ENCODE data around the gene L3MBTL4.
"Not testable (repeated sequence)": the region's sequence is repeated elsewhere in the genome, so short reads cannot be mapped to it uniquely, and the experiment has no call there.

Gene L3MBTL4

DNA sequence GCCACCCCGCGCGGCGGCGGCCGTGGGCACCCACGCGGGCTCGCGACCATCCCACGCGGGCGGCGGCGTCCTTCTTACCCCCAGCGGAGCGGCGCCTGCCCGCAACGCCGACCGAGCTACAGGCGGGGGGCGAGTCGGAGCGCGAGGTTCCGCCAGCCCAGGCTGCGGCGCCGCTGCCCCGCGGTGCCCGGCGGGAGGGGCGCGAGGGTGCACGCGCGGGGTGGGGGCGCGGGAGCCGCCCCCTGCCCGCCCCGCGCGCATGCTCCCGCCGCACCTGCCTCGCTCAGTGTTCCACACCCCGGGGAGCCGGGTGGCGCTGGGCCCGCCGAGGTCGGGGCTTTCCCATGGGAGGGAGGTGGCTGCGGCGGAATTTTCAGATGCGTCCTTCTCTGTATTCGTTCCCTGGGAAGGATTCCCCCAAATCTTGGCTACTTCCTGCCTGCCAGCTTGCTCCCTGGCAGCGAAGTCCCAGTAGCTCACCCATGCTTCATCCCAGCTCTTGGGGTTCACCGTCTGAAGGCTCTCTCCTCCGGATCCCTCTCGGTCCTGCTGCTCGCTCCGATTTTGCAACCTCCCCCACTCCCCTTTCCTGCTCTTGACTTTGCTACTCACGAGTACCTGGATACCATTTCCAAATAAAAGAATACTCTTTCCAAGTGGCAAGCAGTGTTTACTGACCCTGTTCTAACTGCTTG lies at the start of gene L3MBTL4:
Gene L3MBTL4, minus strand, starts transcription at position 189 of the 695 bp plus-strand sequence. CDS start 103,286 bp downstream, outside the sequence.
- no peak for DNase-seq

DNA sequence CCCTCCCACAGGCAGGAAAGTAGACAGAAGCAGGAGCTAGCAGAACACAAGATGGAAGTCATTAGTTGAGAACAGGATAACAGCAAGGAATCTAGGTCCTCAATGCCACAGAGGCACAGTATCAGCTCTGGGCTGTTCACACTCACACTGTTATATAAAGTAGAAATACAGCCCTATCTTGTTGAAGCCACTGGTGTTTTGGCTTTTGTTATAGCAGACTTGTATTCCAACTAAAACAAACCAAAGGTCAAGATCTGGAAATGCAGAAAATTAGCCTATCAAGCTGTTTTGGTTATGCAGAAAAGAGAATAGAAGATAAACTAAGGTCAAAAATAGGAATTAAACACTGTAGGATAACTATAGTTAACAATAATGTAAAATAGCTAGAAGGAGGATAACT lies 37.5 kb upstream of the L3MBTL4 start:
- DNase-seq: no peak

DNA sequence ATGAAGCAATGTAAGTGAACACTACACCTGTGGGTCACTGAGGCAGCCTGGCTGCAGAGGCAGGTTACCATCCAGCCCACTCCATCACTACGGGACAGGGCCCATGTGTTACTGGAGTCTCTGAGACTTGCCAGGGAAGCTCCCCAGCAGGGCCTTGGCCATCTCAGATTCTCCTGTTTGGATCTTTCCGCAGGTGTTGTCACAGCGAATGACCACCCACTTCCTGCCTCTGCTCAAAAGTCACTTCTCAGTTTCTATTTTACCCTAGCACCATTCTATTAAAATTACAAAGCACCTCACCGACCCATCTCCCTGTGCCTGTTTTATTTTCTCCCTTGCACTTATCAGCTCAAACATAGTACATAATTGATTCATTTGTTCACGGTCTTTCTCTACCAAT lies 34.5 kb upstream of the L3MBTL4 start:
- no peak for DNase-seq

DNA sequence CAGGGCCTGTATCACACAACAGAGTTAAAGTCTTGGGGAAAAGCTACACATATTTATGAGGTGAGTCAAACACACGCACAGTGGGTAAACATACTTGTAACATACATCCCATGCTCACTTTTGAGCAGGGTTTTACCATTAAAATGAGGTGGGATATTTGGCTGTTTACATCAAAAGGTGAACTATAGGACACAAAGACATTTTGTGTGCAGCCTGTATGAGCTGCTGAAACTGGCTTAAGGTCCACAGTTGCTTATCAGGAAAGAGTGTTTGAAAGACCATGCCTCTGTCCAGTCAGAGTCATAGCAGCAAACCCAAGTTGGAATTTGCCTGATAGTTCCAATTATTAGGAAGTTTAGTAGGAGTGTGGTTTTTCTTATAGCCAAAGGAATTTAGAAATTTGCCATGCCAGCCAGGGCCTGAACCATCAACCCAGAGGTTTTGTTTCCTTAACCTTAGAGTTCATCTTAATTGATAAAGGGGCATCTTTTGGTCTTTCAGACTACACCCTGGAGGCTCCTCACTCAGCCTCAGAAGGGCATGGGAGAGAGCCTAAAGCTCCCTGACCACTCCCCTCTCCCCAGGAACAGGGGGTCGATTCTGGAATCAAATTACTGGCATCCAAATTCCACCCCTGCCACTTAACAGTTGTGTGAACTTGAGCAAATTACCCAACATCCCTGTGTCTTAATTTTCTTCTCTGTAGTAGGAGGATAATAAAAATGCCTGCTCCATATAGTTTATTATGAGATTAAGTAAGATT lies 29.9 kb upstream of the L3MBTL4 start:
- no peak for DNase-seq

DNA sequence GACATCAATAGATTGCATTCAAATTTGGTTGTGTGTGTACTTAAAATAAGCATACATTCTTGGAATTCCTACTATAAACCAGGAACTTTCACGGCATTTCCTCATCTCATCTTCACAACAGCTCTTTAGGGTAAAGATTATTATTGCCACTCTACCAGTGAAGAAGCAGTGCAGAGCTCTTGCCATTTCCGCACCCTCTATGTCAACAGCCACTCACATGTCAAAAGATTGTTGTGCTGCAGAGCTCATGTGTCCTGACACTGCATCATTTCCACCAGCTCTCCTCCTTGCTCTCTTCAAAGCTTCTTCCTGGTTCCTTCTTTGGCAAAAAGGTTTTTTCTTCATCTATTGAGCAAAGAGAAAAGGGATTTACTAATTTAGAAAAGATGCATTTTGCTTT lies 26.5 kb upstream of the L3MBTL4 start:
- no peak for DNase-seq

DNA sequence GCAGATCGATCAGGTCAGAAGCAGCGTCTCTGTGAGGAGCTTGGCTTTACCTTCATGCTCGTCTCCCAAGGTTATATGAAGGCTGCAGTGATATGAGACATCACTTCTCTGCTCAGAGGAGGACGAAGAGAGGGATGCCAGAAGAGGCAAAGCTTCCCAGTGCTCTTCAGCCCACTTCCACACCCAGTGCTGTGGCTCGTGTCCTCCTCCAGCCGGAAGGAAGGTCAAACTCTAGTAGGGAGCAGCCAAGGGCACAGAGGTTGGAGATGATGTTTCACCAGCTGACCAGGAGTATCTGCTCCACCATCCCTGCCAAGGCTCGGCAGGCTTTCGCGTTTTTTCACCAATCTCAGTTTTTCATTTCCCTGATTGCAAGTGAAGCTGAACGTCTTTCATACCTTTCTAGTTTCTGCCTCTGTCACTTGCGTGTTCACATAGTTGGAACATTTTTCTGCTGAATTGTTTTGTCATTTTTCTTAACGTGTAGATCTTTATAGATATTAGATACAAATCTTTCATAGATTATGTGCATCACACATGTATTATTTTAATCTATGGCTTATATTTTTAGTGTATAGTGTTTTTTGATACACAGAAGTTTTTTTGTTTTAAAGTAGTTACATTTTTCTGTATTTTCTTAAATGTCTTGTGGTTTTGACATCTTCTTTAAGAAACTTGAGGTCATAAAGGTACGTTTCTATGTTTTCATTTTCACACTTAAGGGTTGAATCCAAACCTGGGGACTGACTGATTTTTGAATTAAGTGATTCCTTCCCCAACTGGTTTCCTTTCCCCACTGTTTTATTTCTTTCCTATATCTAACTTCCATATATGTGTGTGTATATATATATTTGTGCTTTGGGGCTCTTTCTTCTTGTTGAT lies 23.5 kb upstream of the L3MBTL4 start:
- DNase-seq: no peak

DNA sequence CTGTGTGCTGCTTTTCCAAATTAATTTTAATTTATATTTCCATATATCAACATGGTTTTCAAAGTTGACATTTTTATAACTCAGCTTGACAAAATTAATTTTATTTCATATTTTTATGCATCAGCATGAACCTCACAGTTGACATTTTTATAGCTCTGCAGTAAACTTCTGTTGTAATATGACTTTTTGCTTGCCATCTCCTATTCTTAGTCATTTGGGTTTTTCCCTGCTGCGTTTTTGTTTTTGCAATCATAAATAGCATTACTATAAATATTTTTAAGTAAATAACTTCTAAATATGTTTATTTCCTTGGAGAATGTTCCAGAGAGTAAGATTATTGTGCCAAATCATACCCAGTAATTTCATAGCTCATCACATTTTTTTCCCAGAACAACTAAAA lies 21.0 kb upstream of the L3MBTL4 start:
- DNase-seq: no peak

DNA sequence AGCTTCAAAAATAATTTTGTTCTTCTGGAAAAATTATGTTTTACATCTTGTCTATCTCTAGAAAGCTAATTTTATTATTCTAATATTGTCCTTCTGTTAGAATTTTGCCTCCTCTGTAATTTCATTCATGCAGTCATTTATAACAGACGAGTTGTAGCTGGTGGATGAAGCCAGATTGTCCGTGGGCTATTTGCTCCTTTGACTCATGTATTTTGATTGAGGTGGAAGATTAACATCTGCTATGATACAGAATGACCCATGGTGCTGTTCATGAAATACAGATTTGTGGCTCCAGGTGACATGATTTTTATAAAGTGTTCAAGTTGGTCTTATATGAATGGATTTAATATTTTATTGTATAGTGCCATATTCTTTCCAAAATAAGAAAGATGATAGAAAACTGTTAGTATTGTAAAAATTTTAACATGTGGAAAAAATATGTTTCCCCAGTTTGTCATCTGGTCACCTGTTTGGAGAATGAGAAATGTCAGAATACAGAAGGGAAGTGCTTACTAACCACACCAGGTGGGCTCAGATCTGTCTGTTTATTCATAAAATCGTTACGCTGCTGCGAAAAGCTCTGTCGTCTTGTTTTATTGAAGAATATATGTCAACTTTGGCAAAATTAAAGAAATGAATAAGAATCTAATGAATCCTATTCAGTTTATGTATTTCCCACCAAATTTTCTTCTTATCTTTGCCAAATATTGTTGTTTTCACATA lies 20.4 kb upstream of the L3MBTL4 start:
- DNase-seq: no peak

DNA sequence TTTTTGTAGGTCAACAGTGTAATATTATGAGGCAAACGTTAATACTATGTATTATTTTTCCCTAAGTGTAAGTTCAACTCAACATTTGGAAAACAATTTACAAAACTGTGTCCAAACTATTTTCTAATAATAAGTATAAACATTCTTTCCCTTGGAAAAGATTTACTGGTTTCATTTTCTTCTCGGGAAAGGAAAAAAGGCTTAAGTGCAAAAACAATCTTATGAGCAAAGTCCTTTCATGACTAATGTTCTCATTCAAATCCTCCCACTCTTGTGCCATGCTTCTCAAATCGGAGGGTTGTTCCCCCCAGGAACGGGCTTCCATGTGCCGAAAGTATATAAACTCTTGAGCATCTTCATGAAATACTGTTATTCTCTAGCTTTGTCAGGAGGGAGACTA lies 19.8 kb upstream of the L3MBTL4 start:
- no peak for DNase-seq

DNA sequence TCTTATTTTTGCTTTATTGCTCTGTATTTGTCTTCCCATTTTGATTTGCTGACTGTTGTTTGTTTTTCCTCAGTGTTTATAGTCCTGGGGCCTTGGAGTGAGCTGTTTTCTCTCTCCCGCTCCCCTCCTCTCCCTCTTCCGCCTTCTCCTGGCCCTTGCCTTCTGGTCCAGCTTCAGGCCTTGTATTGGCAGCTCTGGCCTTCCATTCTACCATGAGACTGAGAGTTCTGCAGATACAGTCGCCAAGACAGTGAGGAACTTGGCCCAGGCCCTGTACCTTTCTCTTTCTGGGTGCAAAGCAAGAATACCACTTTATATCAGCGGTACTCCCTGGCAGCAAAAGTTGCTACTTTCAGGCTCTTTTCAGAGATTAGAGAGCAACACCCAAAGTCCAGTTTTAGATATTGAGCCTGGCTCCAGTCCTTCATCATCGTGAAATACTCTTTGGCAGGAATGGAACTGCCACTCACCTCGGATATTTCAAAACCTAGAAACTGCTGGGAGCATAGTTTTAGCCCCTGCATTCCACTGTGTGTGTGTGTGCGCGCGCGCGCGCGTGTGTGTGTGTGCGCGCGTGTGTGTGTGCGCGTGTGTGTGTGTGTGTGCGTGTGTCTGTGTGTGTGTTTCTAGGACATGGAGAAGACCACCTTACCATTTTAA lies 17.1 kb upstream of the L3MBTL4 start:
- DNase-seq: no peak

DNA sequence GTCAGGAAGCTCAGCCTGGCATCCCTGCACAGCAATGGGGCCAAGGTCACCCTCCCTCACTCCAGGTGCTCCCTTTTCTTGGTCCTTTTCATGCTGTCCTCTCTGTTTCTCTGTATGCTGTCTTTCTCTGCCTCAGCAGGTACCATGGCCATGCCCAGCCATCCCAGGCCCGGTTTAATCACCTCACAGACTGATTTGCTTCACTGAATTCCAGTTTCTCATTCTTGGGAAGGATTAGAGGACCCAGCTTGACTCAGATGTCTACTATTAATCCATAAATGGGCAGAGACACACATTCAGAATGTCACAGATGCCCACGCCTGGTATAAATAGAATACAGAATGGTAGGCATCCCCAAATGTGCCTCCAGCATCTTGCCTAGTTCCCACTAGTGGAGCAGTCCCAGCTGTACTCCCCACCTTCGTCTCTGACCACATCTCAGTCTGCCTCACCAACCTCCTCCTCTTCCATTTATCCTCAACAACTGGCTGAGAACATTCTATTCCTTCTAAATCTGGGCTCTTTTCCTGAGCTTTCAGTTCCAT lies 14.2 kb upstream of the L3MBTL4 start:
- DNase-seq: no peak

DNA sequence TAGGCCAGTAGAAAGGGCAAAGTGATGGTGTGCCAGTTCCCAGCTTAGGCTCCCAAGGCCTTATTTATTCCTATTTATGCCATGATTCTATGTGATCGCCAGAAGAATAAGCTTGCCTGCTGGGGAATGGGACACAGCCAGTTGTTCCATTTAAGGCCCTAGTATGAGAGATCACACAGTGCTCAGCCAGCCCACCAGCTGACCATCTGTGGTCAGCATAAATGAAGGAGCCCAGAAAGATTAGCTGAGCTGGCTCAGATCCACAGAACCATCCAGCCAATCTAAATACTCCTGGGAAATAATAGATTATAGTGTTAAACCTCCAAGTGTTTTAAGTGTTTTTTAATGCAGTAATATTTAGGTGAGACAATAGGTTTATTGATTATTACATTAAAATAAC lies 12.6 kb upstream of the L3MBTL4 start:
- no peak for DNase-seq

DNA sequence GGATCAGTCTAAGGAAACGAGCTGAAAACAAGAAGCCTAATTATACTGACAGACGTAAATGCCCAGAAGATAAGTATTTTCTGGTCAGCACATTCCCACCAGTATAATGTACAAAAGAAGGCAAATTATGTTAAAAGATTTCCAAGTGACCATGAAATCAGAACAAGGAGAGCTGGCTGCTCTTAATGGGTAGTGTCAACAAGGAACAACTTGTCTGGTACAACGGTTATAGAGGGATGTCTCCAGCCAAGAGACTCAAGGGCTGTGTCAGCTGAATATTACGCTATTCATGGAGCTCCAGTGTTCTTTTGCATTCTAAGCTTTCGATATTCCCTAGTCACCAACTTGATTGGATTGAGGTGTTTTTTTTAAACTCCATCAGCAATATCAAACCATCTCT lies 8.6 kb upstream of the L3MBTL4 start:
- no peak for DNase-seq

DNA sequence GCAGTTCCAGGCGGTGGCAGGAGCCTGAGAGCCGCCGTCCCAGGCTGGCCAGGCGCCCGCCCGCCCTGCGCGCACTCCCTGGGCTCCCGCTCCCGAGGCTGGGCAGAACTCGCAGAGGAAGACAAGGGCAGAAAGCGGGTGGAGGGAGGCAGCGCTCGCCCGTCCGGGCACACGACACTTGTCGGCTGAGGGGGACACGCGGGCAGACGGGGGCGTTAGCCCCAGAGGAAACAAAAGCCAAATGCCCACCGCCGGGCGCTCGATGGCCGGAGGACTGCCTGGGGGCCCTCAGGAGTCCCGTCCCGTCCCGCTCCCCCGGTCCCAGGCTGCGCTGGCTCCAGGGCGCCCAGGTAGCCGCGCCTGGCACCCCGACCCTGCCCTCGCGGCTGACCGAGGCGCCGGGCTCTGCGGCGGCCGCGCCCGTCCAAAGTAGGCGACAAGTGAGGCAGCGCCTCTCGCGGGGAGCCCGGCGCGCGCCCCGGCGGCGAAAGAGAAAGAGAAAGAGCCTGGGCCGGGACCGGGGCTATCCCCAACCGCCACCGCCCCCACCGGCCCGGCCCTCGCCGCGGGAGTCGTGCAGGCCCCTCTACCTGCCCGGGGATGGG lies 491 bp downstream of the L3MBTL4 start:
- peak in 1 of 2 experiments; percentile 7 for DNase-seq

DNA sequence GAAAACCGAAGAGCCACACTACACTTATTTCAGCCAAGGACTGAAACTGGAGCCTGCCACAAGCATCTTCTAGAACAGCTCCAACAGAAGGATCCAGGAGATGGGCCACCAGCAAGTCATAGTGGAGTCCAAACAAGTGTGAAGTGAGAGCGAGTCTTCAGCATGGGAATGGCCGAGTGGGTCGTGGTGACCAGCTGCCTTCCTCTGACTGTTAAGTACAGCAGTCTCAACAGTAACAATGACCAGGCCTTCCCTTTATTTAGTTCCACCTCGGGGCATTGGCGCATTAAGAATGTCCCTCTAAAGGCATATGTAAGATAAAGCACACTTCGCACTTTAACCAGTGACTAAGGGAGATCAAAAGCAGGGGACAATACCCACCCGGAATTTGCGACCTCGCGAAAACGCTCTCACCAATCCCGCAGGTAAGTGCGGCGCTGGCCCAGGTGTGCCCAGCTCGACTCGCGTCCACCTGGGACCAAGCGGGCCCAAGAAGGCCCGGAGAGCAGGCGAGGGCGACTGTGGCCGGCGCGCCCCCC lies 1.1 kb downstream of the L3MBTL4 start:
- DNase-seq: no peak

DNA sequence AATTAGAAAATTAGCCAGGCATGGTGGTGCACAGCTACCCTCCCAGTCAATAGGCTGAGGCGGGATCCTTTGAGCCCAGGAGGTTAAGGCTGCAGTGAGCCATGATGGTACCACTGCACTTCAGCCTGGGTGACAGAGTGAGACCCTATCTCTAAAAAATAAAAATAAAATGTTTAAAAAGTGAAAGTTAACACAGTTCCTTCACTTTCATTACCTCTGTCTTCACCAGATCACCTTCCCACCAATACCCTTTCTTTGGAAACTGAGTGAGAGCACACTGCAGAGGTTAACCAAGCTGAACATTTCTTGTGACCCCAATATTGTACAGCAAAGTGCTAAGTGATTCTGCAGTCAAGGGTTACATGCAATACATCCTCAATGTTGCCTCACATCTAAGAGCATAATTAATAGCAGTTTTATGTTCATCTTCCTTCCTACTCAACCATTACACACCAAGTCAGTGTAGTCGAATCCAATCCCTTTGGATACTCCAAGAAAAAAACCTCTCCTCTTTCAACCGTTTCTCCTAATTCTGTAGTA lies 1.7 kb downstream of the L3MBTL4 start:
- no peak for DNase-seq

DNA sequence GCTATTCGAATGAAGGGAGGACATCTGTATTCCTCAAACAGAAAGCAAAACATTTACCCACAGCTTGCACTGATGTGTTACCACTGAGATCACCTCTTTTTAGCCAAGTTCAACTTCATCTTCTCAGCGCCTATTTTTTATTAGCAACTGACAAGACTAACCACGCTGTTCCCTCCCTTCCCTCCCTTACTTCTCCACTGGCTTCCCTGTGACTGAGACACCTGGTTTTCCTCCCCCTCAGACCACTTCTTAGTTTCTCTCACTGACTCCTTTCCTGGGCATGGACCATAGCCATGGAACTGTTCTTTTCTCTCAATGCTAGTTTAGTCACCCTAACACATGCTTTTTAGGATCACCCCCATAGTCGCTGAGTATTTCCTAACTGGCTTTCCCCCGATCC lies 3.3 kb downstream of the L3MBTL4 start:
- DNase-seq: no peak

DNA sequence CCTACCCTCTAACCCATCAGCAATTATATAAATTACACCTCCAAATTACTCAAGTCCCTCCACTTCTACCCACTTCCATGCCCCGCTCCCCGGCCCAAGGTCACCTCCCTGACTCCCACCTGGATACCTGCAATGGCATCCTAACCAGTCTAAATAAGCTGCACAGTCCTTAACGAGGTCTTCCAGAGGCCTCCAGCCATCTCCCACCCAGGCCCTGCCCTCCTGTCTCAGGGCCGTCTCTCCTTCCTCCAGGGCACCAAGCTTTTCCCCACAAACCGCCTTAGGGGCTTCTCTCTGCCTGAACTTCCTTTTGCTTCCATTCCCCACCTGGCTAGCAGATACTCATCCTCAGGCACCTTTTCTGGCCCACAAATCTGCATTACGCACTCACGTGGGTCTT lies 4.8 kb downstream of the L3MBTL4 start:
- no peak for DNase-seq

DNA sequence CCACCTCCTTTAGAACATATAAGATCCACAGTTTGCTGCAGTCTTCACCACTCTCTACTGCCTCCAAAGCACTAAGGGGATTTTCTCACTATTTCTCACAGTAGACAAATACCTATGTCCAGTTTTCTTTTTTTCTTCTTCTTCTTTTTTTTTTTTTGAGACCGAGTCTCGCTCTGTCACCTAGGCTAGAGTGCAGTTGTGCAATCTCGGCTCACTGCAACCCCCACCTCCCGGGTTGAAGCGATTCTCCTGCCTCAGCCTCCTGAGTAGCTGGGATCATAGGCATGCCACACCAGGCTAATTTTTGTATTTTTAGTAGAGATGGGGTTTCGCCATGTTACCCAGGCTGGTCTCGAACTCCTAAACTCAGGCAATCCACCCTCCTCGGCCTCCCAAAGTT lies 6.2 kb downstream of the L3MBTL4 start:
- not testable (repeated sequence) for DNase-seq

DNA sequence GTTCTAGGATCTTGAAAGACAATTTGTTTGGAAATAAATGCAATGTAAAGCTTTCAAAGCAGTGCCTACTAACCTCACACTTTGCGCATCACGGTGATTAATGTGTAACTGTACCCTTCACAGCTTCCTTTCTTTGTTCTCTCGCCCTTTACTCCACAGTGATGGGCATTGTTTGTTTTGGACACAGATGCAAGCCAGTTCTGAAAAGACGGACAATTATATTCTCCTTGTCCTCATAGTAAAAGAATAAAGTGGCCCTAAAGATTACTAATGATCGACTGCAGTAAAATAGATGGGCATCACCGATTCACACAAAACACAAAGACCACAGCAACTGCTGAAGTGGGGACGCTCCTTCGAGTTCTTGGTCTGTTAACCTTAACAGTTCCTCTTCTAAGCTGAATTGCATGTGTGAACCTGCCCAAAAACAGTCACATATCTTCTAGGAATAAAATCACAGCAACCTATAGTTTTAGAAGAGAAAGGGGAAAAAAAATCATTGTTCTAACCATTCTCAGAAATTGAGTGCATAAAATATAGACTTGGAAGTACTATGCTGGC lies 7.7 kb downstream of the L3MBTL4 start:
- no peak for DNase-seq
